Muscle layer of duodenum (tissue), 2 donors: ENCODE data around the gene WDPCP.
"Not testable (repeated sequence)": the region's sequence is repeated elsewhere in the genome, so short reads cannot be mapped to it uniquely, and the experiment has no call there.

Experiments used
- H3K27ac ChIP-seq: one replicate; pipeline ENCODE4 v1.7.0; 2013; ENCODE audit warnings: mild to moderate bottlenecking, low read length
- H3K27me3 ChIP-seq: one replicate; pipeline ENCODE4 v1.7.0; 2013; ENCODE audit warnings: low read depth, mild to moderate bottlenecking, control low read depth, low read length
- H3K36me3 ChIP-seq, 2 donors: one replicate each; pipeline ENCODE4 v1.7.0; 2013; ENCODE audit warnings: low read length in 2 of 2, control low read depth in 1 of 2, mild to moderate bottlenecking in 1 of 2; ENCODE audit not compliant: insufficient read depth in 2 of 2, control insufficient read depth in 1 of 2
- H3K4me1 ChIP-seq, 2 donors: one replicate each; pipeline ENCODE4 v1.7.0; 2013; ENCODE audit warnings: low read length in 2 of 2, mild to moderate bottlenecking in 2 of 2, control low read depth in 1 of 2, moderate library complexity in 1 of 2; ENCODE audit not compliant: insufficient read depth in 2 of 2, control insufficient read depth in 1 of 2
- H3K4me3 ChIP-seq, 2 donors: one replicate each; pipeline ENCODE4 v1.7.0; 2013; ENCODE audit warnings: low read length in 2 of 2, low read depth in 1 of 2, mild to moderate bottlenecking in 1 of 2
- H3K9me3 ChIP-seq, 2 donors: one replicate each; pipeline ENCODE4 v1.7.0; 2013; ENCODE audit warnings: low read length in 2 of 2, control low read depth in 1 of 2, mild to moderate bottlenecking in 1 of 2; ENCODE audit not compliant: control insufficient read depth in 1 of 2
- donor health status: healthy.

WDPCP gene

GRCh38 chr2:63092857-63093256 is 495.4 kb downstream of the WDPCP start:
- Histone ChIP-seq H3K4me1 (no peaks in the 10 kb centered on the region), H3K27me3 (no peaks in the 10 kb centered on the region), H3K9me3 (no peaks in the 10 kb centered on the region), H3K27ac (no peak overlapping the region), H3K4me3 (no peak overlapping the region), H3K36me3 (no peaks in the 10 kb centered on the region)

DNA sequence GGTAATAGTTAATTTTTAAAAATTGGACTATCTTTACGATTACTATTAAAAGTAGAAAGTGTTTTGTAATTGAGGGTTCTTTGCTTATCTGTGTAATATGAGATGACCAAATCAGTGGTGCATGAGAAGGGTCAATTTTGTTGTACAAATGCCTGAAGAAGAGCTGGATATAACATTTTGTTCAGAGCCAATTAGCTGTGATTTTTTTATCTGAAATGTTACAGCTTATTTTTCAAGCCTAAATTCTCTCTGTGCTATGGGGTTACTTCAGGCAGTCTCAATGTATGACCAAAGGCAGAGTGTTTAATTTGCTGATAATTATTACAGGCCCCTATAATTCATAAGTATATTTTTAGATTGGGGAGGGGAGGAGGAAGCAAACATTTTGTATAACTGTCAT is 495.9 kb downstream of the WDPCP start:
- H3K27ac ChIP-seq, result no peak overlapping the region
- no peaks in the 10 kb centered on the region for H3K9me3 ChIP-seq
- no peaks in the 10 kb centered on the region for H3K4me1 ChIP-seq
- H3K27me3 ChIP-seq, result no peaks in the 10 kb centered on the region
- H3K36me3 ChIP-seq, result no peaks in the 10 kb centered on the region
- no peak overlapping the region for H3K4me3 ChIP-seq

- Histone ChIP-seq H3K9me3 (no peaks in the 10 kb centered on the region), H3K27me3 (no peaks in the 10 kb centered on the region), H3K27ac (no peak overlapping the region), H3K4me3 (no peak overlapping the region), H3K4me1 (no peaks in the 10 kb centered on the region), H3K36me3 (no peaks in the 10 kb centered on the region)
Observed at GRCh38 chr2:63086687-63087086, 501.6 kb downstream of the WDPCP start.

- Histone ChIP-seq H3K27ac (no peak overlapping the region), H3K4me1 (no peaks in the 10 kb centered on the region), H3K36me3 (no peaks in the 10 kb centered on the region), H3K4me3 (no peak overlapping the region), H3K9me3 (no peaks in the 10 kb centered on the region), H3K27me3 (no peaks in the 10 kb centered on the region)
Observed at GRCh38 chr2:63081404-63081803, 506.9 kb downstream of the WDPCP start.

DNA sequence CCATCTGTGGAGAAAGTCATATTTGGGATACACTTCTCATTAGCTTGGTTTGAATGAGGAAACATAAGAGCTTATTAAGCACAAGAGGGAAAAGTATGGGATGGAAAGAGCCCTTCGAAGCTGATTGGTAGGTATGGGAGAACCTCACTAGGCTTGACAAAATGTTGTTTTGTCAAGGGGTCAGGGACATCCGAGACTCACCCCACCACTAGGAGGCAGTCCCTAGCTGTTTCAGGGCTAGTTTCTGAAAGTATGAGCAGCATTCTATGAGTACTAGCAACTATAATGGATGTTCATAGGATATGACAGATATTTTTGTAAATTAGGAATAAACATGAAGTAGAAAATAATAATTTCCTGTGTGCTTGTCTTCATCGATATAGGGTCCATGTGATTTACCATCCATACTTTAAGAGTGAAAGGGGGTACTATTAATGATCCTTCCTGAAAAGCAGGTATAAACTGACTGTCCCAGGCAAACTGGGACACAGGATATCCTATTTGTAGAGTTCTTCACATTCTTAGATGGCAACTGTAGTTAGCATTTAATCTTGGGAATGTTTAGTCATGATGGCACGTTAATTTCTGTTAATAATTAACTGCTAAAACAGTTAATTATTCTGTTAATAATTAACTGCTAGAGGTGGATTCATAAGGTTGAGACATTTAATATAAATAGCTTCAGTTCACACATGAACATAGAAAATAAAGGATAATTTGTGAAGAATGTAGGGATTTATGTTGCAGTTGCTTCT is 509.2 kb downstream of the WDPCP start:
- Histone ChIP-seq H3K4me3 (no peak overlapping the region), H3K9me3 (no peaks in the 10 kb centered on the region), H3K4me1 (no peaks in the 10 kb centered on the region), H3K27ac (no peak overlapping the region), H3K27me3 (no peaks in the 10 kb centered on the region), H3K36me3 (no peaks in the 10 kb centered on the region)

DNA sequence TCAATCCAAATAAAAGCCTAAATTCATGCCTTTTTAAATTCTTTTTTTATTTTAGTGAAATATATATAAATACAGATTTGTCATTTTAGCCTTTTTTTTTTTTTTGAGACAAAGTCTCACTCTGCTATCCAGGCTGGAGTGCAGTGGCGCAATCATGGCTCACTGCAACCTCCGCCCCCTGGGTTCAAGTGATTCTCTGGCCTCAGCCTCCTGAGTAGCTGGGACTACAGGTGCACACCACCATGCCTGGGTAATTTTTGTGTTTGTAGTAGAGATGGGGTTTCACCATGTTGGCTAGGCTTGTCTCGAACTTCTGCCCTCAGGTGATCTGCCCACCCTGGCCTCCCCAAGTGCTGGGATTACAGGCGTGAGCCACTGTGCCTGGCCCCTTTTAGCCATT is 513.9 kb downstream of the WDPCP start:
- H3K27me3 ChIP-seq, H3K9me3 ChIP-seq, H3K27ac ChIP-seq, H3K4me3 ChIP-seq, H3K36me3 ChIP-seq, H3K4me1 ChIP-seq: not testable (repeated sequence)

- H3K4me1 ChIP-seq, result no peaks in the 10 kb centered on the region
- no peaks in the 10 kb centered on the region for H3K9me3 ChIP-seq
- H3K4me3 ChIP-seq, result no peak overlapping the region
- H3K27me3 ChIP-seq, result no peaks in the 10 kb centered on the region
- no peak overlapping the region for H3K27ac ChIP-seq
- H3K36me3 ChIP-seq, result no peaks in the 10 kb centered on the region
Observed at GRCh38 chr2:63073994-63074393, 514.3 kb downstream of the WDPCP start.

DNA sequence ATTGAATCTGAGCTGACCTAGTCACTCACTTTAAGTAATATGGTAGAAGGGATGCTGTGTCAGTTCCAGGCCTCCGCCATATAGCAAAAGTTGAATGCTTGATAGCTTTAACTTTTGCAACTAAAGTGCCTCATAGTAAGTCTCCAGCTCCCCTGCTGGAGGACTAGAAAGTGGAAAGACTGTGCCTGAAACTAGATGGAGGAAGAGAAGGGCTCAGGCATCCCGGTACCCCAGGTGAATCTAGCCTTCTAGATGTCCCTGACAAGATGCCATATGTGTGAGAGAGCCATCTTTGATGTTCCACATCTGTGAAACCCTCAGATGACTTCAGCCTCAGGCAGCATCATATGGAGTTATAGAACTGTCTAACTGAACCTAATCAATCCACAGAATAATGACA is 516.6 kb downstream of the WDPCP start:
- H3K9me3 ChIP-seq, result no peaks in the 10 kb centered on the region

More for the DNA sequence above, 516.6 kb downstream of the WDPCP start:
- Histone ChIP-seq H3K27me3 (peaks cover 3% of the 10 kb centered on the region), H3K4me3 (no peak overlapping the region), H3K4me1 (no peaks in the 10 kb centered on the region), H3K36me3 (no peaks in the 10 kb centered on the region), H3K27ac (no peak overlapping the region)
